GM18499 (cell line): ENCODE results near the gene ZNF286A.
"Not testable (repeated sequence)": the region's sequence is repeated elsewhere in the genome, so short reads cannot be mapped to it uniquely, and the experiment has no call there.

Source experiments
- ATAC-seq: cut with Tn5 transposase; IDR thresholded peaks from one replicate; pipeline ENCODE4 v1.9.1; 2021; ENCODE audit warnings: moderate number of reproducible peaks; ENCODE audit not compliant: insufficient read depth, unreplicated experiment

Gene ZNF286A

GRCh38 chr17:15687494-15687893 lies 12.1 kb upstream of the ZNF286A start:
- ATAC-seq: not testable (repeated sequence)

GRCh38 chr17:15698967-15699366 lies 585 bp upstream of the ZNF286A start:
- not testable (repeated sequence) for ATAC-seq

GRCh38 chr17:15699937-15700336 lies 385 bp downstream of the ZNF286A start:
- not testable (repeated sequence) for ATAC-seq

- ATAC-seq: not testable (repeated sequence)
These were observed 4.7 kb downstream of the ZNF286A start for GRCh38 chr17:15704239-15704638.

- ATAC-seq: not testable (repeated sequence)
These were observed 5.3 kb downstream of the ZNF286A start for GRCh38 chr17:15704813-15705212.

GRCh38 chr17:15708879-15709278 lies 9.3 kb downstream of the ZNF286A start:
- not testable (repeated sequence) for ATAC-seq

- ATAC-seq: not testable (repeated sequence)
These were observed 17.3 kb downstream of the ZNF286A start for GRCh38 chr17:15716601-15717563.

GRCh38 chr17:15730535-15730934 lies 31.0 kb downstream of the ZNF286A start:
- ATAC-seq: not testable (repeated sequence)

GRCh38 chr17:15731900-15732299 lies 32.3 kb downstream of the ZNF286A start, which contains the start of gene TBC1D26:
Gene TBC1D26 (plus strand): TSS chr17:15732283. CDS start chr17:15735349, 3,066 bp downstream.
- ATAC-seq: not testable (repeated sequence)

GRCh38 chr17:15733174-15733789 lies 33.7 kb downstream of the ZNF286A start:
- not testable (repeated sequence) for ATAC-seq

- not testable (repeated sequence) for ATAC-seq
These were observed 37.0 kb downstream of the ZNF286A start for GRCh38 chr17:15736578-15736977.

GRCh38 chr17:15738066-15738465 lies 38.5 kb downstream of the ZNF286A start:
- no peak for ATAC-seq

GRCh38 chr17:15739259-15739658 lies 39.7 kb downstream of the ZNF286A start:
- ATAC-seq: not testable (repeated sequence)

- not testable (repeated sequence) for ATAC-seq
These were observed 40.5 kb downstream of the ZNF286A start for GRCh38 chr17:15740041-15740440.

GRCh38 chr17:15740570-15741120 lies 41.1 kb downstream of the ZNF286A start:
- no peak for ATAC-seq

GRCh38 chr17:15741624-15742023 lies 42.1 kb downstream of the ZNF286A start:
- no peak for ATAC-seq

- ATAC-seq: no peak
These were observed 42.7 kb downstream of the ZNF286A start for GRCh38 chr17:15742051-15742795.

GRCh38 chr17:15742921-15743320 lies 43.4 kb downstream of the ZNF286A start:
- no peak for ATAC-seq

- ATAC-seq: no peak
These were observed 44.6 kb downstream of the ZNF286A start for GRCh38 chr17:15744074-15744676.

GRCh38 chr17:15744885-15745284 lies 45.3 kb downstream of the ZNF286A start:
- no peak for ATAC-seq
